ENCODE measurements around the gene ACLY. TPM values are rescaled to one million over a fixed set of nuclear protein-coding genes. Genes with fewer than 3 reads are reported as not detected.

The ACLY gene
- polyA plus RNA-seq, 1 donor = 52.7 TPM

DNA sequence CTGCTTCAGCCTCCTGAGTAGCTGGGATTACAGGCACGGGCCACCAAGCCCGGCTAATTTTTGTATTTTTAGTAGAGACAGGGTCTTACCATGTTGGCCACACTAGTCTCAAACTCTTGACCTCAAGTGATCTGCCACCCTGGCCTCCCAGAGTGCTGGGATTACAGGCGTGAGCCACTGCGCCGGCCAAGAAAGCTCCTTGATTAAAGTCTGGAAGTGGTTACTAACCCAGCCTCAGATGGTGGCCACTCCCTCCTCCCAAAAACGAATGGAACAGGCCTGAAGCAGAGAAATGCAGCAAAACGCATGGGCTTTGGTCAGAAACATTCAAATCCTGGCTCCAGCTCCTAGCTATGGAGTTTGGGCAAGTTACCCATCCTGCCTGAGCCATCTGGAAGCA, 94.7 kb downstream of the ACLY start:
- DNase-seq = no peak

DNA sequence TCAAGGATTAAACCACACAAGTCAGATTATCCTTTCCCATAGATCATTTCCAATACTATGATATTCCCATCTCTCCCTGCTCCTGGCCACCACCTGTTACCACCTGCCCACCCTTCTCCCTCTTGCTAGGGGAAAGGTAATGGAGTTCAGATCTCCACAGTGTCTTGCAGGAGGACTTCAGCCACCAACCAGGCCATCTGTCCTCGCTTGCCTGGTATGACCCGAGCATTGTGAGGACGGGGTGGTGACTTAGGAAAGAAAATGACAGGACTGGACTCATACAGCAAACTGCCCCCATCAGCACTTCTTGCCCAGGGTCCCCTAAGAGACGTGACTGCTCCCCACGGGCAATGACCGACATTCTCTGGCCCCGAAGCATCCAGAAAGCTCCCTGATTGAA, 95.2 kb downstream of the ACLY start:
- DNase-seq = no peak

DNA sequence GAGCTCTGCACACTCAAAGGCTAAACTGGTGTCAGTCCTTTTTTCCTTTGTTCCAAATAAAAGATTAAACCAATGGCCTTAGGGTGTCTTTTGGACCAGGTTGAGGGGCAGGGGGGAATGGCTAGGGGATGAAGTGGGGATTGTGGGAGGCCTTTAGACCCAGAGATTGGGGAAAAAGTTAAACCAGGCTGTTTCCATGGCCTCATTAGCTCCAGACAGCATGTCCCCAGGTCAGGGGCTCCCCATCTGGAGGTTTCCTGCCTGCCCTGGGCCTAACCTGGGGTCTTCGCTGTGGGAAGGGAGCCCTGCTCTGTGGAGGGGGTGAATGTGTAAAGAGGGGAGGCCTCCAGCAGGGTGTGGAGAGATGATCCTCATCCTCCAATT, 95.6 kb downstream of the ACLY start:
- no peak for DNase-seq

DNA sequence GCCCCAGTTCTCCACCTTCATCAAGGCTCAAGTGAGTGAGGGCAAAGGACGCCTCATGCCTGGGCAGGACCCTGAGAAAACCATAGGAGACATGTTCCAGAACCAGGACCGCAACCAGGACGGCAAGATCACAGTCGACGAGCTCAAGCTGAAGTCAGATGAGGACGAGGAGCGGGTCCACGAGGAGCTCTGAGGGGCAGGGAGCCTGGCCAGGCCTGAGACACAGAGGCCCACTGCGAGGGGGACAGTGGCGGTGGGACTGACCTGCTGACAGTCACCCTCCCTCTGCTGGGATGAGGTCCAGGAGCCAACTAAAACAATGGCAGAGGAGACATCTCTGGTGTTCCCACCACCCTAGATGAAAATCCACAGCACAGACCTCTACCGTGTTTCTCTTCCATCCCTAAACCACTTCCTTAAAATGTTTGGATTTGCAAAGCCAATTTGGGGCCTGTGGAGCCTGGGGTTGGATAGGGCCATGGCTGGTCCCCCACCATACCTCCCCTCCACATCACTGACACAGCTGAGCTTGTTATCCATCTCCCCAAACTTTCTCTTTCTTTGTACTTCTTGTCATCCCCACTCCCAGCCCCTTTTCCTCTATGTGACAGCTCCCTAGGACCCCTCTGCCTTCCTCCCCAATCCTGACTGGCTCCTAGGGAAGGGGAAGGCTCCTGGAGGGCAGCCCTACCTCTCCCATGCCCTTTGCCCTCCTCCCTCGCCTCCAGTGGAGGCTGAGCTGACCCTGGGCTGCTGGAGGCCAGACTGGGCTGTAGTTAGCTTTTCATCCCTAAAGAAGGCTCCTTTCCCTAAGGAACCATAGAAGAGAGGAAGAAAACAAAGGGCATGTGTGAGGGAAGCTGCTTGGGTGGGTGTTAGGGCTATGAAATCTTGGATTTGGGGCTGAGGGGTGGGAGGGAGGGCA, 96.3 kb downstream of the ACLY start:
- DNase-seq = no peak

DNA sequence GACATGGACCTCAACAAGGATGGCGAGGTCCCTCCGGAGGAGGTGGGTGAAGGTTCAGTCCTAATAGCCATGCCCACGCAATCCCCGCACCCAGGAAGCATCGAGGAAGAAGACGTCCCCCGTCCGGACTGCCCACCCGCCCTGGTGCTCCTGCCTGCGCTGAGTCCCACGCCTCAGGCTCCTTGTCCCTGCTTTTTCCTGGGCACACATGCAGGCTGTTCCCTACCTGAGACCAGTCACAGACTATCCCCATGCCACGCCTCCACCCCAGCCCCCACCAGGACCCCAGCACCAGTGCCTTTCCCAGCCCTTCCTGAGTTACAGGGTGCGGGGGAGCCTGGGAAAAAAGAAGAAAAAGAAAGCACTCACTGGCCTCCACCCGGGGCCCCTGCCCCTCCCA, 97.0 kb downstream of the ACLY start:
- DNase-seq = no peak

DNA sequence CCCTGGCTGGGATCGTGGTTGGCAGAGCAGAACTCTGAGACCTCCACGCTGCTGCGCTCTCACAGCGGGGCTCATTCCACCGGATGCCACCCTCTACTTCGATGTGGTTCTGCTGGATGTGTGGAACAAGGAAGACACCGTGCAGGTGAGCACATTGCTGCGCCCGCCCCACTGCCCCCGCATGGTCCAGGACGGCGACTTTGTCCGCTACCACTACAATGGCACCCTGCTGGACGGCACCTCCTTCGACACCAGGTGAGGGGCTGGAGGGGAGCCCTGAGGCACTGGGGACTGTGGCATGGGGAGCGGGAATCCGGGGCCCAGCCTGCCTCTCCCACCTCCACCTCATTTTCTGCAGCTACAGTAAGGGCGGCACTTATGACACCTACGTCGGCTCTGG, 100.7 kb downstream of the ACLY start:
- no peak for DNase-seq

Other genes starting within 250 kb of the ACLY start
- gene EIF1, start 230.1 kb downstream of the ACLY start, polyA plus RNA-seq (ENCODE audit: insufficient read length) = 836 TPM
- gene GAST, start 206.6 kb downstream of the ACLY start, polyA plus RNA-seq (ENCODE audit: insufficient read length) = not detected
- gene HAP1, start 184.3 kb downstream of the ACLY start, polyA plus RNA-seq (ENCODE audit: insufficient read length) = 0.05 TPM
- 46.2 TPM for gene JUP, start 132.2 kb downstream of the ACLY start, polyA plus RNA-seq (ENCODE audit: insufficient read length)
- gene P3H4, start 107.0 kb downstream of the ACLY start, polyA plus RNA-seq (ENCODE audit: insufficient read length) = 31.4 TPM
- 104 TPM for gene FKBP10, start 105.9 kb downstream of the ACLY start, polyA plus RNA-seq (ENCODE audit: insufficient read length)
- 31.5 TPM for gene NT5C3B, start 82.7 kb downstream of the ACLY start, polyA plus RNA-seq (ENCODE audit: insufficient read length)
- gene KLHL10, start 81.1 kb downstream of the ACLY start, polyA plus RNA-seq (ENCODE audit: insufficient read length) = 0.15 TPM
- gene KLHL11, start 53.5 kb downstream of the ACLY start, polyA plus RNA-seq (ENCODE audit: insufficient read length) = 6.6 TPM
- 1.1 TPM for gene ODAD4, start 11.7 kb upstream of the ACLY start, polyA plus RNA-seq (ENCODE audit: insufficient read length)
- 45.6 TPM for gene CNP, start 47.8 kb upstream of the ACLY start, polyA plus RNA-seq (ENCODE audit: insufficient read length)
- gene DNAJC7, start 98.5 kb upstream of the ACLY start, polyA plus RNA-seq (ENCODE audit: insufficient read length) = 95.6 TPM
- 51.1 TPM for gene NKIRAS2, start 101.1 kb upstream of the ACLY start, polyA plus RNA-seq (ENCODE audit: insufficient read length)
- 1.8 TPM for gene C17orf113, start 131.7 kb upstream of the ACLY start, polyA plus RNA-seq (ENCODE audit: insufficient read length)
- gene ZNF385C, start 179.5 kb upstream of the ACLY start, polyA plus RNA-seq (ENCODE audit: insufficient read length) = 8.0 TPM
- 5.6 TPM for gene DHX58, start 193.8 kb upstream of the ACLY start, polyA plus RNA-seq (ENCODE audit: insufficient read length)
- 49.6 TPM for gene KAT2A, start 202.4 kb upstream of the ACLY start, polyA plus RNA-seq (ENCODE audit: insufficient read length)
- 0.34 TPM for gene HSPB9, start 203.9 kb upstream of the ACLY start, polyA plus RNA-seq (ENCODE audit: insufficient read length)
- 64.1 TPM for gene RAB5C, start 236.0 kb upstream of the ACLY start, polyA plus RNA-seq (ENCODE audit: insufficient read length)